ENCODE data around the gene SPNS3. TPM values are rescaled to one million over a fixed set of nuclear protein-coding genes. Genes with fewer than 3 reads are reported as not detected.

Gene SPNS3
- total and polyA plus RNA-seq, 2 experiments from 2014 or later, result not detected

GRCh38 chr17:4453812-4454591 lies 20.3 kb downstream of the SPNS3 start:
- H3K9me3 ChIP-seq (ENCODE audit: low read depth), result no peaks in the 10 kb centered on the region
- no peaks in the 10 kb centered on the region for H3K4me1 ChIP-seq (ENCODE audit: low read depth)
- no peak for TF ChIP-seq CTCF (IDR thresholded peaks at IDR 0.05; ENCODE audit: low read depth, low read length)
- H3K27ac ChIP-seq, result no peak overlapping the region
- no peaks in the 10 kb centered on the region for H3K27me3 ChIP-seq
- DNase-seq (ENCODE audit: low read depth in 1 of 2, low spot score in 1 of 2), result no peak
- no peaks in the 10 kb centered on the region for H3K36me3 ChIP-seq
- H3K4me3 ChIP-seq, result no peak overlapping the region

GRCh38 chr17:4460661-4461060 lies 26.9 kb downstream of the SPNS3 start:
- no peak overlapping the region for H3K27ac ChIP-seq
- no peak overlapping the region for H3K4me3 ChIP-seq
- no peaks in the 10 kb centered on the region for H3K4me1 ChIP-seq (ENCODE audit: low read depth)
- TF ChIP-seq CTCF (IDR thresholded peaks at IDR 0.05; ENCODE audit: low read depth, low read length), result no peak
- no peaks in the 10 kb centered on the region for H3K36me3 ChIP-seq
- no peaks in the 10 kb centered on the region for H3K9me3 ChIP-seq (ENCODE audit: low read depth)
- no peaks in the 10 kb centered on the region for H3K27me3 ChIP-seq
- DNase-seq (ENCODE audit: low read depth in 1 of 2, low spot score in 1 of 2), result no peak

DNA sequence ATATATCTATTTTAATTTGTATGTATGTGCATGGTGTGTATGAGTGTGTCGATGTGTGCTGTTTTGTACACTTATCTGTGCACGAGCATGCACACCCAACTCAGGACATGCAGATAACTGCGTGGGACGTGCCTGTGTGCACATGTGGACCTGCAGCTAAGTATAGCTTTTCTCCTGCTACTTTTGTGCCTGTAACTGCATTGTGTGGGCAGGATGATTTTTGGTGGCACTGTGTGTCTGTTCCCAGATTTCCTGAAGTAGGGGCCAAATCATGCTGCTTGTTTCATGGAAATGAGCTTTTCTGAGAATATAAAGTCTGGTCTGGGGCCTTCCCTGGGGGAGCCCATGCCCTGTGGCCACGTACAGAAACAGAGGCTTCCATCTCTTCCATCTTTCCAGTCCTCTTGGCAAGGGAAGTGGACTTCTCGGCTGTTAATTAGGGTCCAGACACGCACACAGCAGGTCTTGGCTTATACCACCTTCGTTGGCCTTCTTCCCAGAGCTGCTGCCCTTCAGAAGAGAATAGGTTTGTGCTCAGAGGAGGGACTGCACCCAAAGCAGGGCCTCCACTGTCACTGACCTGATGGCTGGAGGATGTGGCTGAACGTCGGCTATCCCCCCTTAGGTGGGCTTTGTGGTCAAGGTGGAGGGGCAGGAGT lies 30.2 kb downstream of the SPNS3 start:
- H3K36me3 ChIP-seq, result no peaks in the 10 kb centered on the region
- no peaks in the 10 kb centered on the region for H3K27me3 ChIP-seq
- no peak overlapping the region for H3K4me3 ChIP-seq
- H3K4me1 ChIP-seq (ENCODE audit: low read depth), result no peaks in the 10 kb centered on the region
- no peak for TF ChIP-seq CTCF (IDR thresholded peaks at IDR 0.05; ENCODE audit: low read depth, low read length)
- DNase-seq (ENCODE audit: low read depth in 1 of 2, low spot score in 1 of 2), result no peak
- no peak overlapping the region for H3K27ac ChIP-seq
- H3K9me3 ChIP-seq (ENCODE audit: low read depth), result no peaks in the 10 kb centered on the region

GRCh38 chr17:4465786-4466185 lies 32.0 kb downstream of the SPNS3 start:
- Histone ChIP-seq H3K4me3 (no peak overlapping the region), H3K27me3 (no peaks in the 10 kb centered on the region), H3K36me3 (no peaks in the 10 kb centered on the region), H3K27ac (no peak overlapping the region), H3K4me1 (ENCODE audit: low read depth) (no peaks in the 10 kb centered on the region), H3K9me3 (ENCODE audit: low read depth) (no peaks in the 10 kb centered on the region)
- DNase-seq (ENCODE audit: low read depth in 1 of 2, low spot score in 1 of 2), result no peak
- TF ChIP-seq CTCF (IDR thresholded peaks at IDR 0.05; ENCODE audit: low read depth, low read length), result no peak

- H3K4me3 ChIP-seq, result no peak overlapping the region
- no peaks in the 10 kb centered on the region for H3K4me1 ChIP-seq (ENCODE audit: low read depth)
- no peak for TF ChIP-seq CTCF (IDR thresholded peaks at IDR 0.05; ENCODE audit: low read depth, low read length)
- no peak overlapping the region for H3K27ac ChIP-seq
- no peaks in the 10 kb centered on the region for H3K9me3 ChIP-seq (ENCODE audit: low read depth)
- no peaks in the 10 kb centered on the region for H3K36me3 ChIP-seq
- peak in 1 of 2 donors; percentile 16 for DNase-seq (ENCODE audit: low read depth in 1 of 2, low spot score in 1 of 2)
- no peaks in the 10 kb centered on the region for H3K27me3 ChIP-seq
Observed at GRCh38 chr17:4467287-4467686, 33.5 kb downstream of the SPNS3 start.

Data from cardiac muscle cell (in vitro differentiated cells and primary cell).